Activated T-helper 17 cell treated with anti-CD3 and anti-CD28 coated beads, Interleukin-2, amount 50 U/mL, for 72 hours (primary cell): ENCODE results near the gene TTC33. TPM values are rescaled to one million over a fixed set of nuclear protein-coding genes. Genes with fewer than 3 reads are reported as not detected.
"Not testable (repeated sequence)": the region's sequence is repeated elsewhere in the genome, so short reads cannot be mapped to it uniquely, and the experiment has no call there.

Source experiments
- ATAC-seq: fragments of 150-1000 bp; cut with Tn5 transposase; replicated peaks from 2 replicates; pipeline ENCODE4 v1.10.0; 2021; ENCODE audit warnings: mild to moderate bottlenecking, moderate library complexity
- H3K27ac Mint-ChIP-seq: one replicate; pipeline ENCODE4 v1.8.0; 2022; ENCODE audit warnings: mixed read lengths
- H3K27me3 Mint-ChIP-seq: one replicate; pipeline ENCODE4 v1.8.0; 2022; ENCODE audit warnings: mixed read lengths
- H3K36me3 Mint-ChIP-seq: one replicate; pipeline ENCODE4 v1.8.0; 2022; ENCODE audit warnings: low read depth, mild to moderate bottlenecking, mixed read lengths
- H3K4me1 Mint-ChIP-seq: one replicate; pipeline ENCODE4 v1.8.0; 2022; ENCODE audit warnings: mixed read lengths
- H3K4me3 Mint-ChIP-seq: one replicate; pipeline ENCODE4 v1.8.0; 2022; ENCODE audit warnings: mild to moderate bottlenecking, mixed read lengths
- H3K9me3 Mint-ChIP-seq: one replicate; pipeline ENCODE4 v1.8.0; 2022; ENCODE audit warnings: mixed read lengths
- total RNA-seq, 2 donors: library from RNA; stranded (reverse); gene quantifications; one replicate each; pipeline ENCODE4 v1.2.3, GENCODE V29; 2022

The TTC33 gene
- total RNA-seq, 2 donors from 2014 or later: 14.1 to 21.4 TPM

DNA sequence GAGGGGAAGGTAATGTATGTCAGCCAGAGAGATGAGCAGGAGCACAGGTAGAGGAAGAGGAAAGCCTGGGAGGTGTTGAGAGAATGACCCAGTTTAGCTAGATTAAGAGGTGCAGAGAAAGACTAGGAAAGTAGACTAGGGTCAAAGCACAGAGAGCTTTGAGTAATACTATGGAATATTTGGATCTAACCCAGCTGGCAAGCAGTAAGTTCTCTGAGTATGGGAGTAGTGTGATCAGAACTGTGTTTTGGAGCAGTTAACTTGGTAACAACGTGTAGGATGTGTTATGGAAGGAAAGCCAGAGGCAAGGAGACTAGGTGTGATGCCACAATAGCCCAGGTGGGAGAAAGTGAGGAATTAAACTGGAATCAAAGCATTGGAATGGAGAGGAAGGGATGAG is 160.9 kb downstream of the TTC33 start:
- no peaks in the 10 kb centered on the region for H3K36me3 Mint-ChIP-seq
- peaks cover 4% of the 10 kb centered on the region for H3K9me3 Mint-ChIP-seq
- H3K4me1 Mint-ChIP-seq: peaks cover 11% of the 10 kb centered on the region
- no peak overlapping the region for H3K27ac Mint-ChIP-seq
- H3K4me3 Mint-ChIP-seq: no peak overlapping the region
- H3K27me3 Mint-ChIP-seq: no peaks in the 10 kb centered on the region
- ATAC-seq: no peak

GRCh38 chr5:40591727-40592396 is 163.9 kb downstream of the TTC33 start:
- H3K27me3 Mint-ChIP-seq, H3K4me3 Mint-ChIP-seq, H3K9me3 Mint-ChIP-seq, H3K4me1 Mint-ChIP-seq, H3K27ac Mint-ChIP-seq, ATAC-seq, H3K36me3 Mint-ChIP-seq: not testable (repeated sequence)

GRCh38 chr5:40587376-40587775 is 168.4 kb downstream of the TTC33 start:
- Mint-ChIP-seq H3K27ac (no peak overlapping the region), H3K4me3 (no peak overlapping the region), H3K9me3 (peaks cover 4% of the 10 kb centered on the region), H3K27me3 (no peaks in the 10 kb centered on the region), H3K4me1 (peaks cover 7% of the 10 kb centered on the region), H3K36me3 (no peaks in the 10 kb centered on the region)
- ATAC-seq: no peak

GRCh38 chr5:40585537-40586267 is 170.1 kb downstream of the TTC33 start:
- Mint-ChIP-seq H3K27ac (no peak overlapping the region), H3K4me1 (peaks cover 7% of the 10 kb centered on the region), H3K36me3 (no peaks in the 10 kb centered on the region), H3K4me3 (peak overlapping the region; percentile 13), H3K9me3 (peaks cover 4% of the 10 kb centered on the region), H3K27me3 (no peaks in the 10 kb centered on the region)
- ATAC-seq: peak; percentile 50

DNA sequence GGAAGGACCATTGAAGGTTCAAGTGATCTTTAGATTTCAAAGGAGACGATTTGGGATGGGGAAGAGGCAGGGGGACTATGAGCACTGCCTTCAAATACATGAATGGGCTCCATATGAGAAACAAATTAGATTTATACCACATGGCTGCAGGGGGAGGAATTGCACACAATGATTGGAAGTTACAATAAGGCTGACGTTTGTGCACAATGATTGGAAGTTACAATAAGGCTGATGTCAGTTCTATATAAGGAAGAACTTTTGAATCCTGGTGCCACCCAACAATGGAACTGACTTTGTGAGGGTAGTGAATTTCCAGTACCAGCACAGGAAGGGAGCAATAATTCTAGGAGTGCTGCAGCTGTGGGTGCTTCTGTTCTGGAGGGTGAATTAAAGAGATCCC is 171.7 kb downstream of the TTC33 start:
- Mint-ChIP-seq H3K27me3 (no peaks in the 10 kb centered on the region), H3K36me3 (no peaks in the 10 kb centered on the region), H3K4me1 (peaks cover 12% of the 10 kb centered on the region), H3K4me3 (no peak overlapping the region), H3K27ac (no peak overlapping the region), H3K9me3 (no peaks in the 10 kb centered on the region)
- ATAC-seq: no peak

DNA sequence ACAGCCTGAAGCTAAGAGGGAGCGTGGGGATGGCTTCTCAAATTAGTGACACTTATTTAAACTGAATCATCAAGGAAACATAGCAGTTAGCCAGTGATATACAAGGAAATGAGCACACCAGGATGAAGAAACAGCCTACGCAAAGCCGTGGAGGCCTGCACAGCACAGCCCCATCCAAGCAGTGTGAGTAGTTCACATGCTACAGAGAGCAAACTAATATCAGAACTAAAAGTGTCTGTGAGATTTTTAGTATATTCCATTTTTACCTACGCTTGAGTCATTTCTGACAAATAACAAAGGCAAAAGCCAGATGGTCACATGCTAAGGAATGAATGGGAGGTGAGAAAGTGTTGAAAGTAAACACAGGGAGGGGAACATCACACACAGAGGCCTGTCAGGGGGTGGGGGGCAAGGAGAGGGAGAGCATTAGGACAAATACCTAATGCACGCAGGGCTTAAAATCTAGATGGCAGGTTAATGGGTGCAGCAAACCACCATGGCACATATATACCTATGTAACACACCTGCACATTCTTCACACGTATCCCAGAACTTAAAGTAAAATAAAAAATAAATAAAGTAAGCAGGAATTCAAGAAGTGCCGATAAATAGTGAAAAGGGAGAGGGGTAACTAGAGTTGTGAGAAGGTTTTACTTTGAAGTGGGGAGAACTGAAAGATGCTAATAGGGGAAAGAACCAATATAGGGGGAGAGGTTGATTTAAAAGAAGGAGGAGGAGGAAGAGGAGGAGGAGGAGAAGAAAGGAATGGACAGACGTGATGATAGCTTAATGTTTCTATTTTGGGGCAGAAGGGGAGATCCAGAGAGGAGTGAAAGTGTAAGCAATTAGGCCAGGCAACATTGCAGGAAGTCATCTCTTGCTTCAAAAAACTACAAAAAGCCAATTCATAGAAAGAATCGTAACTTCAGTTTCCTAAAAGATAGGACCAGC is 177.0 kb downstream of the TTC33 start:
- Mint-ChIP-seq H3K9me3 (no peaks in the 10 kb centered on the region), H3K27ac (peak overlapping the region; percentile 94), H3K4me1 (peaks cover 17% of the 10 kb centered on the region), H3K27me3 (no peaks in the 10 kb centered on the region), H3K36me3 (no peaks in the 10 kb centered on the region), H3K4me3 (peak overlapping the region; percentile 67)
- peak; percentile 96 for ATAC-seq

- peak overlapping the region; percentile 67 for H3K4me3 Mint-ChIP-seq
- no peak for ATAC-seq
These were observed 178.0 kb downstream of the TTC33 start for GRCh38 chr5:40577718-40578117.

DNA sequence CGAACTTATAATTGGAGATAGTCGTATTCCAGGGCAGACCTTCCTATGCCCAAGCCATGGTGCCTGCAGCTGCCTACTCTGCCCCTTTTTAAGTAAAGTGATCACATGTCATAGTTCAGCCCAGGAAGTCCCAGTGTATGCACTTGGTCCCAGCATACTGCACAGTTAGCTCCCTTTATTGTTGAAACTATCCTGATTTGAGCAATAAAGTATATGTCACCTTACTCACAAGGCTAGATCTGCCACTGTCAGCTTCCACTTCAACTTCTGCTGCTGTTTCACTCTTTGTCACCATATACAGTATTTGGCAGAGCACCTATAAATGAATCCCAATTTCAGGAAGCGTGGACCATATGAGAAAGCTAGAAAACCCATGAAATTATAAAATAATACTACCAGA is 179.8 kb downstream of the TTC33 start:
- Mint-ChIP-seq H3K27ac (no peak overlapping the region), H3K4me1 (peaks cover 17% of the 10 kb centered on the region), H3K4me3 (no peak overlapping the region), H3K36me3 (no peaks in the 10 kb centered on the region), H3K27me3 (no peaks in the 10 kb centered on the region), H3K9me3 (no peaks in the 10 kb centered on the region)
- ATAC-seq: no peak

More at GRCh38 chr5:40577718-40578117, 178.0 kb downstream of the TTC33 start:
- no peaks in the 10 kb centered on the region for H3K9me3 Mint-ChIP-seq
- H3K27ac Mint-ChIP-seq: peak overlapping the region; percentile 94
- H3K27me3 Mint-ChIP-seq: no peaks in the 10 kb centered on the region
- H3K36me3 Mint-ChIP-seq: no peaks in the 10 kb centered on the region
- H3K4me1 Mint-ChIP-seq: peaks cover 17% of the 10 kb centered on the region

DNA sequence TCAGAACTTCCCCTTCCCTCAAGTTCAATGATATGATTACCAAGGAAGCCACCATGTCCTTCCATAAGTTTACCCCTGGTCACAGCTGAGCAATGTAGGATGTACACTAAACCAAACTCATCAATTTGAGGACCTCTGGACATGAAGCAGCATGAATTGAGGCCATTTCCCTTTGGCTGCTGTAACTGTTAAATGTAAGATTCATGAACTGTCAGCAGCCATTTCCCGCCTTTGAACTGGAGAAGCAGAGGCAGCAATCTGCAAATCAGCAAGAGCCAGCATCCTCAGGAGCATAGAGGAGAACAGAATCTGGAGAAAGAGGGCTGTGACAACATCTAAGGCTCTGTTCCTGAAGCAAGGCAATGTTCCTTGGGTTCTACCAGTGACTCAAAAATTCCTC is 180.3 kb downstream of the TTC33 start:
- no peaks in the 10 kb centered on the region for H3K9me3 Mint-ChIP-seq
- peaks cover 22% of the 10 kb centered on the region for H3K4me1 Mint-ChIP-seq
- ATAC-seq: no peak
- H3K36me3 Mint-ChIP-seq: no peaks in the 10 kb centered on the region
- H3K27ac Mint-ChIP-seq: no peak overlapping the region
- no peak overlapping the region for H3K4me3 Mint-ChIP-seq
- no peaks in the 10 kb centered on the region for H3K27me3 Mint-ChIP-seq

GRCh38 chr5:40572937-40573336 is 182.8 kb downstream of the TTC33 start:
- Mint-ChIP-seq H3K9me3 (no peaks in the 10 kb centered on the region), H3K27ac (no peak overlapping the region), H3K4me3 (no peak overlapping the region), H3K4me1 (peaks cover 15% of the 10 kb centered on the region), H3K36me3 (no peaks in the 10 kb centered on the region), H3K27me3 (no peaks in the 10 kb centered on the region)
- no peak for ATAC-seq

DNA sequence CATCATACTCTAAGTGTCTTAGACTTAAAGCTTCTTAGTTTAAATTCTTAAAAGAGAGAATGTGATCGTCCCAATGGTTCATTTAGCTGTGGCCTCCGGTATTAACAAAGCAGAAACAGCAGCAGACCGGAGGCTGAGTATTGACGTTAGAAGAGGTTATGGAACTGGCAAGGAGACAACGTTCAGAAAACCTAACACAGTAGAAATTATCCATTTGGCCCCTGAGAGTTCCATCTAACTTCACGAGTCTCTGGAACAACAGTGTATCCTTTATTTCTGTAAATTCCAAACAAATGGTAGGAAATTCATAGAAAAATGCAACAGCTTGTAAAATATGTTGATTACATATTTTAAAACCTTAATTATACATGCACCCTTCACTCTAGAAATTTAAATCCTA is 183.4 kb downstream of the TTC33 start:
- Mint-ChIP-seq H3K27me3 (no peaks in the 10 kb centered on the region), H3K27ac (no peak overlapping the region), H3K4me3 (no peak overlapping the region), H3K36me3 (no peaks in the 10 kb centered on the region), H3K9me3 (no peaks in the 10 kb centered on the region), H3K4me1 (peaks cover 15% of the 10 kb centered on the region)
- ATAC-seq: no peak

GRCh38 chr5:40571729-40572128 is 184.0 kb downstream of the TTC33 start:
- Mint-ChIP-seq H3K4me3 (no peak overlapping the region), H3K27ac (no peak overlapping the region), H3K9me3 (no peaks in the 10 kb centered on the region), H3K36me3 (no peaks in the 10 kb centered on the region), H3K27me3 (no peaks in the 10 kb centered on the region), H3K4me1 (peaks cover 15% of the 10 kb centered on the region)
- ATAC-seq: no peak

- H3K4me1 Mint-ChIP-seq: peaks cover 10% of the 10 kb centered on the region
- no peaks in the 10 kb centered on the region for H3K9me3 Mint-ChIP-seq
- peak overlapping the region; percentile 13 for H3K4me3 Mint-ChIP-seq
- H3K27me3 Mint-ChIP-seq: no peaks in the 10 kb centered on the region
- no peaks in the 10 kb centered on the region for H3K36me3 Mint-ChIP-seq
- ATAC-seq: peak; percentile 97
- no peak overlapping the region for H3K27ac Mint-ChIP-seq
These were observed 185.2 kb downstream of the TTC33 start for GRCh38 chr5:40570408-40571129.
